Nephron progenitor cell (in vitro differentiated cells): Measurements from ENCODE around the gene MTHFD1L.
"Not testable (repeated sequence)": the region's sequence is repeated elsewhere in the genome, so short reads cannot be mapped to it uniquely, and the experiment has no call there.

Source experiments
- DNase-seq: peaks from one replicate; pipeline ENCODE4 v3.0.0; 2021
- H3K27ac Mint-ChIP-seq: 2 replicates; pipeline ENCODE4 v1.8.0; 2021; ENCODE audit warnings: mild to moderate bottlenecking, moderate library complexity, mixed read lengths
- H3K27me3 Mint-ChIP-seq: 2 replicates; pipeline ENCODE4 v1.8.0; 2021; ENCODE audit warnings: mild to moderate bottlenecking, low read depth, mixed read lengths; ENCODE audit not compliant: poor library complexity
- H3K36me3 Mint-ChIP-seq: 2 replicates; pipeline ENCODE4 v1.8.0; 2021; ENCODE audit warnings: low read depth, mixed read lengths
- H3K4me1 Mint-ChIP-seq: 2 replicates; pipeline ENCODE4 v1.8.0; 2021; ENCODE audit warnings: mixed read lengths
- H3K4me3 Mint-ChIP-seq: 2 replicates; pipeline ENCODE4 v1.8.0; 2021; ENCODE audit warnings: mild to moderate bottlenecking, moderate library complexity, mixed read lengths
- H3K9me3 Mint-ChIP-seq: 2 replicates; pipeline ENCODE4 v1.8.0; 2021; ENCODE audit warnings: mild to moderate bottlenecking, moderate library complexity, mixed read lengths
- CTCF ChIP-seq: fragments of 200-600 bp; sonication (generic); IDR thresholded peaks from 2 replicates; pipeline ENCODE4 v1.5.0; 2021; ENCODE audit warnings: antibody characterized with exemption

Gene MTHFD1L

GRCh38 chr6:151084275-151084674 lies 218.8 kb downstream of the MTHFD1L start:
- TF ChIP-seq CTCF, result no peak
- peaks cover 59% of the 10 kb centered on the region for H3K4me1 Mint-ChIP-seq
- H3K27me3 Mint-ChIP-seq, result peaks cover 9% of the 10 kb centered on the region
- H3K36me3 Mint-ChIP-seq, result peaks cover 29% of the 10 kb centered on the region
- H3K27ac Mint-ChIP-seq, result peak overlapping the region; percentile 98
- peaks cover 9% of the 10 kb centered on the region for H3K9me3 Mint-ChIP-seq
- no peak for DNase-seq
- H3K4me3 Mint-ChIP-seq, result no peak overlapping the region

- H3K27ac Mint-ChIP-seq, DNase-seq, H3K4me3 Mint-ChIP-seq, H3K27me3 Mint-ChIP-seq, H3K9me3 Mint-ChIP-seq: not testable (repeated sequence)
- H3K36me3 Mint-ChIP-seq, result peaks cover 19% of the 10 kb centered on the region
- peaks cover 72% of the 10 kb centered on the region for H3K4me1 Mint-ChIP-seq
These were observed 221.6 kb downstream of the MTHFD1L start for GRCh38 chr6:151087055-151087454.

- Mint-ChIP-seq H3K9me3 (no peaks in the 10 kb centered on the region), H3K27ac (peak overlapping the region; percentile 99), H3K36me3 (peaks cover 26% of the 10 kb centered on the region), H3K4me3 (peak overlapping the region; percentile 54), H3K4me1 (peaks cover 72% of the 10 kb centered on the region), H3K27me3 (peaks cover 5% of the 10 kb centered on the region)
- TF ChIP-seq CTCF, result no peak
- peak; percentile 46 for DNase-seq
These were observed 222.5 kb downstream of the MTHFD1L start for GRCh38 chr6:151087861-151088598.

GRCh38 chr6:151088599-151088935 lies 223.1 kb downstream of the MTHFD1L start:
- H3K27ac Mint-ChIP-seq, result peak overlapping the region; percentile 99
- H3K4me1 Mint-ChIP-seq, result peaks cover 73% of the 10 kb centered on the region
- H3K36me3 Mint-ChIP-seq, result peaks cover 32% of the 10 kb centered on the region
- no peak for DNase-seq
- H3K4me3 Mint-ChIP-seq, result no peak overlapping the region
- H3K27me3 Mint-ChIP-seq, result peaks cover 7% of the 10 kb centered on the region
- no peaks in the 10 kb centered on the region for H3K9me3 Mint-ChIP-seq
- TF ChIP-seq CTCF, result no peak

GRCh38 chr6:151088963-151089362 lies 223.5 kb downstream of the MTHFD1L start:
- peaks cover 34% of the 10 kb centered on the region for H3K36me3 Mint-ChIP-seq
- H3K27ac Mint-ChIP-seq, result peak overlapping the region; percentile 99
- no peak for DNase-seq
- no peak for TF ChIP-seq CTCF
- peak overlapping the region; percentile 17 for H3K4me3 Mint-ChIP-seq
- H3K9me3 Mint-ChIP-seq, result no peaks in the 10 kb centered on the region
- peaks cover 7% of the 10 kb centered on the region for H3K27me3 Mint-ChIP-seq
- H3K4me1 Mint-ChIP-seq, result peaks cover 75% of the 10 kb centered on the region

GRCh38 chr6:151089978-151090377 lies 224.5 kb downstream of the MTHFD1L start:
- Mint-ChIP-seq H3K4me3 (peak overlapping the region; percentile 32), H3K9me3 (no peaks in the 10 kb centered on the region), H3K27me3 (peaks cover 3% of the 10 kb centered on the region), H3K4me1 (peaks cover 77% of the 10 kb centered on the region), H3K36me3 (peaks cover 37% of the 10 kb centered on the region), H3K27ac (peak overlapping the region; percentile 77)
- no peak for TF ChIP-seq CTCF
- peak; percentile 29 for DNase-seq
